NCI-H2196 treated with DMSO at 0.1 percent for 48 hours (cell line): ENCODE data around the gene BAIAP3.

Experiments
- DNase-seq: peaks from one replicate; lab custom pipeline; 2025; ENCODE audit not compliant: unreplicated experiment; lab: John Stamatoyannopoulos, UW

BAIAP3 gene

DNA sequence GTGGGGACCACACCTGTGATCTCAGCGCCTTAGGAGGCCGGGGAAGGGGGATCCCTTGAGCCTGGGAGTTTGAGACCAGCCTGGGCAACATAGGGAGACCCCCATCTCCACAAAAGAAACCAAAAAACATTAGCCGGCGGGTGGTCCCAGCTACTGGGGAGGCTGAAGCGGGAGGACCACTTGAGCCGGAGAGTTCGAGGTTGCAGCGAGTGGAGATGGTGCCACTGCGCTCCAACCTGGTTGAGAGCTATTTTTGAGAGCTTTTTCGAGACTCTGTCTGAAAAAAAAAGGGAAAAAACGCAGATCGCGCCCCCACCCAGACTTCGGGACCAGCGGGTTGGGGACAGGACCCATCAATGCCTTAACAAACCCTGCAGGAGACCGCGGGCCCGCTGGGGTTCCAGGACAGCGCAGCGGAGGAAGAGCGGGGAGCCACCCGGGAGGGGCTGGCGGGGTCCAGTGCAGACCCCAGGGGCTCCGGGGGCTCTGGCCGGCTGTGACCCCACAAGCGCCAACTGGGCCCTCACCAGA is 762 bp upstream of the BAIAP3 start:
- no peak for DNase-seq

DNA sequence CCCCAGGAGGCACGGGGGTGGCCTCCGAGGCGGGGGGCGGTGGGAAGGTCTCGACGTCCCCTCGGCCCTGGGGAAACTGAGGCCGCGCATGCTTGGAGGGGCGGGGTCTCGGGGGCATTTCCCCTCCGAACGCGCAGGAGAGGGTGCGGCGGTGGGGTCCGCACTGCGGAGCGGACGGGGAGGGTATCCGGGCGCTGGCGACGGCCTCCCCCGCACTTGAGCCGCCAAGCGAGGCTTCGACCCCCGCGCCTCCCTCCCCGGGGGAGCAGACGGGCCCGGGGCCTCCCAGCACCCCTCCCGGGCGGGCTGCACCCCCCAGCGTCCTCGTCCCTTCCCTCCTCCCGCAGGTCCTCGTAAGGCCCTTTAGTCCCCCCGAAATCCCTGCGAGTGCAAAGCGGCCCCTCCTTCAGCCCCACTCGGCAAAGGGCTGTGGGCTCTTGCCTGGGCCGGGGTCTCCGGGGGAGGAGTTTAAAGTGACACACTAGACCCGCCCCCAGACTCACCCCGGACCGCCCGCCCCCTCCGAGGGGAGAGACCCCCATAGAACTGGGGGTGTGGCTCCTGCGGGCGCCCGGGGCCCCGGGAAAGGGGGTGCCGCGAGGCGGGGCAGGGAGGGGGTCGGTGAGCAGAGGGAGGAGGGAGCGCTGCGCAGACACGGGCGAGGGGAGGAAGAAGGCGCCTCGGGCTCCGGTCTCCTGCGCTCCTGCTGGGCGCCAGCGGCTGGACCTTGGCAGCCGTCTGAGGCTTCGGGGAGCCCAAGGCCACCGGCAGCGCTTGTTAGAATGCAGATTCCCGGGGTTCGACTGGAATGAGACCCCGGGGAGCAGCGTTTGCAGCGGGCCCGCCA is 632 bp downstream of the BAIAP3 start:
- DNase-seq = no peak

DNA sequence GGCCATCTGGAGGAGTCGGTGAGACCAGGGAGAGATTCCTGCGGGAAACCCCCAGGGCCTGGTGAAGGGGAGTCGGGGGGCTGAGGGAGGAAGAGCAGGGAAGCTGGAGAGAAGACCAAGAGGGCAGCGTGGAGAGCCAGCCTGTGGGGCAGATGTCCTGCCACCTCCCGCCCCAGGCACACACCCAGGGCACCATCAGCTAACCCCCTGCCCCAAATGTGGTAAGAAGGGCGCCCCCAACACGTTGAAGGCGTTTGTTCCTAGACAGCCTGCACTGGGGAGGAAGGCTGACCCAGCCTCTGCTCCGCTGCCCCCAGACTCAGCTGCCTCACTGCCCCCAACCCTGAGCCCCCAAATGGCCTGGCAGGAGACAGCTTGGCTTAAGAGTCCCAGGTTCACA is 1.3 kb downstream of the BAIAP3 start:
- no peak for DNase-seq

DNA sequence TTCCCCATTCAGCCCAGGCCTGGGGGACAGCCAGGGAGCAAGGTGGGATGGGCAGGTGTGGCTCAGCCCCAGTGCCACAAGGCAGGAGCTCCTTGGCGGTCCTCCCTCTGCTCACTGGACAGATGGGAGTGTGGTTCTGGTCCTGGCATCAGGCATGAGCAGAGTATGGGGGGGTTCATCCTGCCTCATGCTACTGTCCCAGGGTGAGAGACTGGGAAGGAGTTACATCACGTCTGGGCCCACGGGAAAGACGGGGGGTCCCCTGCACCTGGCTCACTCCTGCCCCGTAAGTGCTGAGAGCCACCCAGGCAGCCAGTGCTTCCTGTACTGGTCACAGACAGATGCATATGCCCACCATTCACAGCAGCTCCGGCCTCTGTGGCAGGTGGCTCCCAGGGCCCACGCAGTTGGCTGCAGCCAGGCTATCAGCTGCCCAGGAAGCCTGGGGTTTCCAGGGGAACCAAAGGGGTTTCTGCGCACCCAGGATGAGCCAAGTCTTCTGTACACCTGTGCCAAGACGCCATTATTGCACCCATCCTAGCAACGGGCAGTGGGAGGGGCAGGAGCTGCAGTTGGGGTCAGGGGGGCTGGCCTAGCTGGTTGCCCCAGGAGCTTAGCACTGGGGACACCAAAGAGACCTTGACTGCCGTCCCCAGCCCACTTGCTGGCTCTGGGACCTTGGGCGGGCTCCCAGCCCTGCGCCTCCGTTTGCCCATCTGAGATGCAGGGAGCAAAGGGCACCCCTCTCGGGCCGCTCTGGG is 1.9 kb downstream of the BAIAP3 start:
- no peak for DNase-seq

DNA sequence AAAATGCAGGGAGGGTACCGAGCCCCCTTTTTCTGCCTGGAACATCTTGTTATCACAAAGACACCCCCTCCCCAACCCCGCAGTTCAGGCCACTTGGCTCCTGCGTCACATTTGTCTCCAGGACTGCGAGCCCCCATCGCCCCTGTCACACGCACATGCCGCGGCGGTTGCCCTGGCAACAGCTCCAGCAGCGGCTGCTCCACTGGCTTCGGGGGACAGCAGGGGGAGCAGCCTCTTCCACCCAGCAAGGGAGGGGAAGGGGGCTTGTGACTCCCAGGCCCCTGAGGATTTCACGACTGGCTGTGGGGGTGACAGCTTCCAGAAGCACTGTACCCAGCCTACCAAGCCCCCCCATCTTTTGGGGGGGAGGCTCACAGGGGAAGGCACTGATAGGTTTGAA is 2.6 kb downstream of the BAIAP3 start:
- no peak for DNase-seq

DNA sequence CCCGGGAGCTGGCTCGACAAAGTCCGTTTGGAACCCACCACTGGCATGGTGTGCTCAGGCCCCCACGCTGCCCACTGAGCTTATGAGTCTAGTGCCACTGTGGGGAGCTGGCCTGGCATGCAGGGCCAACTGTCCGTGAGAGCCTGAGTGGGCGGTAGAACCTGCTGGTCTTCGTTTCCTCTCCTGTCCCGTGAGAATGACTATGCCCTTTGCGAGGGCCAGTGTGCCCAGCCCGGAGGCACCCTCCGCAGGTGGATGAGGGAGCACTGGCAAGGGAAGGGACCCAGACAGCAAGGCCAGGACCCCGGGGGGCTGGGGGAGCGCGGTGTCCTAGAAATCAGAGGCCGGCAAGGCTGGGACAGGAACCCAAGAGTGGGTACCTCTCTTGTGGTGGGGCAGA is 3.2 kb downstream of the BAIAP3 start:
- no peak for DNase-seq

DNA sequence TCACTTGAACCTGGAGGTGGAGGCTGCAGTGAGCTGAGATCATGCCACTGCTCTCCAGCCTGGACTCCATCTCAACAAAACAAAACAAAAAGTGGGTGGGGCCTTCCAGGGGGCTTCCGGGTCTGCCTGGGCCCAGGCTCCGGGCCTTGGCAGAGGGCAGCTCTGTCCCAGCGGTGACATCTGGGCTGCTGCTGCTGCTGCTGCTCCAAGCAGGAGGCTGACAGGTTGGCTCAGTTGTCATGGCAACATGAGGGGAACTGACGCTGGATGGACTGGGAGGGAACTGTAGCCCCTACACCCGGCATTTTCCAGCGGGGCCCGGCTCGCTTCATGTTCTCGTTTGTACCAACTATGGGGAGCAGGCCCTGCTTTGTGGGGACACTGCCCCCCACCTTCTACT is 4.0 kb downstream of the BAIAP3 start:
- DNase-seq = no peak

DNA sequence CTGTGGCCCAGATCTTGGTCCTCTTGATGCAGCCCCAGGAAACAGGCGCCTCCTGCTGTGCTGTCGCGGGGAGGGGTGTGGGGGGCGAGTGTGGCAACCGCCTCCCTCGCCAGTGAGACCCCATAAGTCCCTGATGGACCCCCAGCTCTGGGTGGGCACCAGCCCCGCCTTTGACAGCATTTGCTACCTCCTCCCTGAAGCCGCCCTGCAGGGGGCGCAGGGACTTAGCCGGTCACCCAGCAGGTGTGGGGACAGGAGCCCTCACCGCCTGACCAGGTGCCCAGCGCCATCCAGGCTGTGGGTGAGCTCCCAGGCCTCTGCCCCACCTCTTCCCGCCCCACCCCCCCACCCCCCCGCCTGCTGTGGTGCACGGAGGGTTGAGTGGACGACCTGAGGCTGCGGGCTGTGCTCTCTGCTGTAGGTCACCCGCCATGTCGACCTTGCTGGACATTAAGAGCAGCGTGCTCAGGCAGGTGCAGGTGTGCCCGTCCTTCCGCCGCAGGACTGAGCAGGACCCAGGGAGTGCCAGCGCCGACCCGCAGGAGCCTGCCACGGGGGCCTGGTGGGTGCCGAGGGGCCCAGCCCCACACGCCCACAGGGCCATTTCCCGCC is 4.8 kb downstream of the BAIAP3 start:
- peak; percentile 27 for DNase-seq

DNA sequence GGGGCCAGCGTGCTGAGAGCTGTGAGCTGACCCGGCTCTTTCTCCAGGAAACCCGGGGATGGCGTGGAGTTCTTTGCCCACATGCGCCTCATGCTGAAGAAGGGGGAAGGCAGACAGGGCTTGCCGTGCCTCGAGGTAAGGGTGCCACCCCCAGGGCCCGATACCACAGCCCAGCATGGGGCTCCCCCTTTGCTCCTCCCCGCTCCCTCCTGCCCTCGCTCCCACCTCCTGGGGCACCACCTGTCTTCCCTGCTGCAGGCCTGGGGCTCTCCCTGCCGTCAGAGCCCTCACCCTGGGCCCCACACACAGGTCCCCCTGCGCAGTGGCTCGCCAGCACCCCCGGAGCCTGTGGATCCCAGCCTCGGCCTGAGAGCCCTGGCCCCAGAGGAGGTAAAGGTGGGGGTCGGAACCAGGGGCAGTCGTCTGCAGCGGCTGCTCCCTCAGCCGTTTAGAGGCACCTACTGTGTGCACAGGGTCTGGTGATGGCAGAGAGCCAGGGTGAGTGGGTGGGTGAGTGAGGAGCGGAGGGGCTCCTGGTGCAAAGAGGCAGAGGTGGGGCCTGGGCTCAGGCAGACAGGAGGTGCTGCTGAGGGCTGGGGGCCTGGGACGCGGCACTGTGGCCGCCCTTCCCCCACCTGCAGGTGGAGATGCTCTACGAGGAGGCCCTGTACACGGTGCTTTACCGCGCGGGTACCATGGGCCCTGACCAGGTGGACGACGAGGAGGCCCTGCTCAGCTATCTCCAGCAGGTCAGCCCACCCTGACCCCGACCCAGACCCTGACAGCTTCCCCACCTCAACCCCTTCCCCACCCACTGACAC is 5.6 kb downstream of the BAIAP3 start:
- no peak for DNase-seq

DNA sequence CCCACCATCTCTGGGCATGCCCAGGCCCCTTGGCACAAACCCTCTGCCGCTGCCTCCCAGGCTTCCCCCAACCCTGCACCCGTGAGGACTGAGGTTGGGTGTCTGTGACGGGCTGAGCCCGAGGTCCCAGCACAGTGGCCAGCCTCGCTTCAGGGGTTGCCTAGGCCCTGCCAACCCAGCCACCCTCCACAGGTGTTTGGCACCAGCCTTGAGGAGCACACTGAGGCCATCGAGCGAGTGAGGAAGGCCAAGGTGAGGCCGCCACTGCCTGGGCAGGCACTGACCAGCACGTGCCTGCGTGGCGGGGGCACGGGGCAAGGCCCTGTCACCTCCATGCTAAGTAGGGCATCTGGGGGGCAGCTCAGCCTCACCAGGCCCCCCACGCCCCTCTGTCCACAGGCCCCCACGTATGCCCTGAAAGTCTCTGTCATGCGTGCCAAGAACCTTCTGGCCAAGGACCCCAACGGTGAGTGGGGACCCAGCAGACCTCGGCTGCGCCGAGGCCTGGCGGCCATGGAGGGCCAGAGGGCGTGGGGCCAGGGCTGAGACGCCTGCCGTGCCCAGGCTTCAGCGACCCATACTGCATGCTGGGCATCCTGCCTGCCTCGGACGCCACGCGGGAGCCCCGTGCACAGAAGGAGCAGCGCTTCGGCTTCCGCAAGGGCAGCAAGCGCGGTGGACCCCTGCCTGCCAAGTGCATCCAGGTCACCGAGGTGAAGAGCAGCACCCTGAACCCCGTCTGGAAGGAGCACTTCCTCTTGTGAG is 7.5 kb downstream of the BAIAP3 start:
- DNase-seq = no peak

DNA sequence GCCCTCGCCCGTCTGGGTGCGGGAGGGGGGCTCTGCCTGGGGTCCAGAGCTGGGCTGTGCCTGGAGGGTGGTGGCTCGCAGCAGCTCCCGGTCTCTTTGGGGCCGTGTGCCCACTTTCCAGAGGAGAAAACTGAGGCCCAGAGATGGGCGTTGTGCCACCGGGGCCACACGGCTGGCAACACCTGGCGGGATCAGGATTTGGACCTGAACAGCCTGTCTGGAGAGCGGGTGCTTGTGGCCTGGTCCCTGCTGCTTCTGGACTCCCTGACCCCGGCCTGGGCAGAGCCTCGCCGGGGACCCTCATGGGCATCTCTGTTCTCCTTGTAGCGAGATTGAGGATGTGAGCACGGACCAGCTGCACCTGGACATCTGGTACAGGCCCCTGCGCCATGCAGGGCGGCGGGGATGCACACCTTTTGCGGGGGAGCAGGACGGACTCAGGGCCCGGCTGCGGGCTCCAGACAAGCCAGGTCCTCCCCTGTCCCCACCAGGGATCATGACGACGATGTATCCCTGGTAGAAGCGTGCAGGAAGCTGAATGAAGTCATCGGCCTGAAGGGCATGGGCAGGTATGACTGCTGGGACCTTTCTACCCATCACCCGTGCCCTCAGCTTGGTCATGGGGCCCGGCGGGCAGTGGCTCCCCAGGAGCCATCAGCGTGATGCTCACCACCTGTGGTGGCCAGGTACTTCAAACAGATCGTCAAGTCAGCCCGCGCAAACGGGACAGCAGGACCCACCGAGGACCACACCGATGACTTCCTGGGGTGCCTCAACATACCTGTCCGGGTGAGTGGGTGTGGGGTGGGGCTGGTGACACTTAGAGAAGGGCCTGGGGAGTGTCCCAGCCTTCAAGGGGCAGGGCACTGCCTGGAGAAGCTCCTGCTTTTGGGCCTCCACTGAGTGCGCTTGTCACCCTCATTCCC is 8.3 kb downstream of the BAIAP3 start:
- no peak for DNase-seq

DNA sequence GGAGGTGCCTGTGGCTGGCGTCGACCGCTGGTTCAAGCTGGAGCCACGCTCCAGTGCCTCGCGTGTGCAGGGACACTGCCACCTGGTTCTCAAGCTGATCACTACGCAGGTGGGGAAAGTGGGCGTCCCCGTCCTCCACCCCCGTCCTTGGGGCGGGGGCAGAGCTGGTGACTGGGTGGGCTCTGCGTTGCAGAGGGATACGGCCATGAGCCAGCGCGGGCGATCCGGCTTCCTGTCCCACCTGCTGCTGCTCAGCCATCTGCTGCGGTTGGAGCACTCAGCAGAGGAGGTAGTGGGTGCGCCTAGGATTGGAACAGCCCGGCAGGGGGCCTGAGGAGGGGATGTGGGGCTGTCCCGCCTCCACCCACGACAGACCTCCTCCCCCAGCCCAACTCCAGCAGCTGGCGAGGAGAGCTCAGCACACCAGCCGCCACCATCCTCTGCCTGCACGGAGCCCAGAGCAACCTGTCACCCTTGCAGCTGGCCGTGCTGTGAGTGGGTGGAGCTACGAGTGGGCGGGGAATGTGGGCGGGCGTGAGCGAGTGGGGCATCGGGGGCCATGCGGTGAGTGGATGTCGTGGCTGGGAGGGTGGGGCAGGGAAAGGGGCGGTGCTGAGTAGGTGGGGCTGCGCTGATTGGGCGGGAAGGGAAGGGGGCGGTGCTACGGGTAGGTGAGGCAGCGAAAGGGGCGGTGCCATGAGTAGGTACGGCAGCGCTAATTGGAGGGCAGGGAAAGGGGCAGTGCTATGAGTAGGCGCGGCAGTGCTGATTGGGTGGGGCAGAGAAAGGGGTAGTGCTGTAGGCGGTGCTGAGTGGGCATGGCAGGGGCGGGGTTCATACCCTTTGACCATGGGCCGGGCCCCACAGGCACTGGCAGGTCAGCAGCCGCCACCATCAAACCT is 9.3 kb downstream of the BAIAP3 start:
- peak; percentile 99 for DNase-seq

DNA sequence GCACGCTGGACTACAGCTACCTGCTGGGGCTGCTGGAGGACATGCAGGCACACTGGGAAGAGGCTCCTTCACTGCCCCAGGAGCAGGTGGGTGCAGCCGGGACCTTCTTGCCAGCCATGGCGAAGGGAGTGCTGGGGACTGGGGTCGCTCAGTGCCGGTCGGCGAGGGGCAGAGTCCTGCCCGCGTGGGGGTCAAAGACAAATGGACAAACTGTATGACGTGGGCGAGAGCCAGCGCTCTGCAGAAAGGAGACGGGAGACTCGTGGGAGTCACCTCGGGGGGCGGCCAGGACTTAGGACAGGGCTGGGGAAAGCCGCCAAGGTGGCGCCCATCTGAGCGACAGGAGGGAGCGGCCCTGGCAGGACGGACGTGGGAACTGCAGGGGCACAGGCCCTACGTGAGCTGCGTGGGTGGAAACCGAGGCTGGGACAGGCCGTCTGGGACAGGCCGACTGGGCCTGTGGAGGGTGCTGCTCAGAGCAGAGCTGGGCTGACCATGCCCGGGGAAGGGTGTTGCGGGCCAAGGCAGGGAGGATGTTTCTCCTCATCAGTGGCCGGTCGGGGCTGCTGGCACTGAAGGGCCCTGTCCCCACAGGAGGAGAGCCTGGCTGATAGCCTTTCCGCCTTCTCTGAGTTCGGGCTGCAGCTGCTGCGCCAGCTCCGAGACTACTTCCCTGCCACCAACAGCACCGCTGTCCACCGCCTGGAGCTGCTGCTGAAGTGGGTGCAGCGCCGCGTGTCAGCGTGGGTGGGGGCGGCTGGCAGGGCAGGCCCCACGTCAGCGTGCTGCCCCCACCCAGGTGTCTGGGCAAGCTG is 10.2 kb downstream of the BAIAP3 start:
- DNase-seq = no peak

DNA sequence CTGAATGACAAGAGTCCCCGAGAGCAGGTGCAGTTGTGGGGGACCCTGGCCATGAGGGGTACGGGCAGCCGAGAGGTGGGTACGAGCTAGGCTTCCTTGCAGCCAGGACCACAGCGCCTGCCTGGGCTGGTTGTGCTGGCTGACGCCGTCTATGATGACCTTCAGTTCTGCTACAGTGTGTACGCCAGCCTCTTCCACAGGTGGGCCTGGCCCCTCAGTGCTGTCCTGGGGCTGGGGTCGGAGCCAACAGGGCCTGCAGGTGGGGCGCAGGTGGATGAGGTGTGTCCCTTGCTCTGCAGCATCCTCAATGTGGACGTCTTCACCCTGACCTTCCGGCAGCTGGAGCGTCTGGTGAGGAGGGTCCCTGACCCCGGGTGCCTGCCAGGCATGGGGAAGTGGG is 11.1 kb downstream of the BAIAP3 start:
- DNase-seq = no peak

DNA sequence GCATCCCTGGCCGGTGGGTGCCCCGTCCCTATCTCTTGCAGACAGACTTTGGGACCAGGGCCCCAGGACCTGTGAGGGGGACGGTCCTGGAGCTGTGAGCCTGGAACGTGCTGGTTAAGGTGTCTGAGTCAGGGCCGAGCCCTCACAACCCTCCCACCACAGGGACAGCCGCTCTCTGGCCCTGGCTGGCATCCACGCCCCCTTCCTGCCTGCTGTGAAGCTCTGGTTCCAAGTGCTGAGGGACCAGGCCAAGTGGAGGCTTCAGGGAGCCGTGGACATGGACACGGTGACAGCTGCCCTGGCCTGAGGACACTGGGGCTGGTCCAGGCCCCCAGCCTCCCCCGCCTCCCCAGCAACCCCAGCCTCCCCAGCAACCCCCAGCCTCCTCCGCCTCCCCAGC is 11.6 kb downstream of the BAIAP3 start:
- DNase-seq = no peak

DNA sequence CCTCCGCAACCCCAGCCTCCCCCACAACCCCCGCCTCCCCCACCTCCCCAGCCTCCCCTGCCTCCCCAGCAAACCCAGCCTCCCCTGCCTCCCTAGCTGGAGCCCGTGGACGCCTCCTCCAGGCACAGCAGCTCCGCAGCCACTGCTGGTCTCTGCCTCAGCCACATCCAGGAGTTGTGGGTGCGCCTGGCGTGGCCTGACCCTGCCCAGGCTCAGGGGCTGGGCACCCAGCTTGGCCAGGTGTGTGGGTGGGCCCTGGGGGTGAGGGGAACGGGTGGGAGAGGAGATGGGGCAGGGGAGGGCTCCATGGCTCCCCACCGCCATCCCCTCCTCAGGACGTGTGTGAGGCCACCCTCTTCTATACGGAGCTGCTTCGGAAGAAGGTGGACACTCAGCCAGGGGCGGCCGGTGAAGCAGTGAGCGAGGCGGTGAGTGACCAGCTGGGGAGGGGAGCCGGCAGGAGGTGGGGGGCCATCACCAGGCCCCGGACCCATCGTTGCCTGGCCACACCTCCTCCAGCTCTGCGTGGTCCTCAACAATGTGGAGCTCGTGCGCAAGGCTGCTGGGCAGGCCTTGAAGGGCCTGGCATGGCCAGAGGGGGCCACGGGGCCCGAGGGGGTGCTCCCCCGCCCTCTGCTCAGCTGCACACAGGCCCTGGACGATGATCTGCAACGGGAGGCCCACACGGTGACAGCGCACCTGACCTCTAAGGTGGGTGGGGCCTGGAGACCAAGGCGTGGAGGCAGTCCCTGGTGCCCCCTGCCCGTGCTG is 12.4 kb downstream of the BAIAP3 start:
- DNase-seq = no peak
